GM19463 (cell line): ENCODE results near the gene APC2.
"Not testable (repeated sequence)": the region's sequence is repeated elsewhere in the genome, so short reads cannot be mapped to it uniquely, and the experiment has no call there.

ENCODE experiments used
- ATAC-seq: cut with Tn5 transposase; IDR thresholded peaks from one replicate; pipeline ENCODE4 v1.9.1; 2021; ENCODE audit warnings: mild to moderate bottlenecking, moderate library complexity; ENCODE audit not compliant: unreplicated experiment

Gene APC2

DNA sequence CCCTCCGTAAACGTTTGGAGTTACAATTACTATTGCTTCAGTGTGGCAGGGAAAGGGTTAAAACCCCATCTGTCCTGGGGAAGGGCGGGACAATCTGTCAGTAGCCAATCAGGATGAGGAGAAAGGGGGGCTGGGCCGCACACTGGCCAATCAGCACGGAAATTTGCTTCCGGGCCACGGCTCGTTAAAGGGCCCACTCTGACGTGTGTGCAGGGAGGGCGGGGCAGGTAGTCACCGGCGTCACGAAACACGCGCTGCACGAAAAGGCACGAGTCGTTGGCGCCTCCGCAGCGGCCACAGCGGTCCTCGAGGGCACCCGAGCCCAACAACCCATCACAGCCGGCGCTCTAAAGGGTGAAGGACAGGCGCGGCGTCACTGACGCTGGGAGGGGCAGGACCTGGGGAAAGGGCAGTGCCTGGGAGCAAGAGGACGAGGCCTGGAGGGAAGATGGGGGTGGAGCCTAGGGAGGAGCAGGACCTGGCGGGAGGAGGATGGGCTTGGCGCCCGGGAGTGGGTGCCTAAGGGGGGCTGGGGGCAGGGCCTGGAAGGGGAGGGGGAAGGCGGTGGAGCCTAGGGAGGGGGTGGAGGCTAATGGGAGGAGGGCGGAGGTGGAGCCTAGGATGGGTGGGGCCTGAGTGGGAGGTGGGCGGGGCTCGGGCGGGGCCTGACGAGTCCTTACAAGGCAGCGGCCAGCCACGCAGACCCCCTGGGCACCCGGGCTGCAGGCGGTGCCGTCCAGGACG, 58.0 kb downstream of the APC2 start:
- peak; percentile 60 for ATAC-seq

GRCh38 chr19:1508507-1508856, 58.6 kb downstream of the APC2 start:
- no peak for ATAC-seq

GRCh38 chr19:1509602-1510441, 59.9 kb downstream of the APC2 start:
- ATAC-seq, result no peak

- ATAC-seq, result no peak
Observed at GRCh38 chr19:1510442-1510806, 60.5 kb downstream of the APC2 start.

DNA sequence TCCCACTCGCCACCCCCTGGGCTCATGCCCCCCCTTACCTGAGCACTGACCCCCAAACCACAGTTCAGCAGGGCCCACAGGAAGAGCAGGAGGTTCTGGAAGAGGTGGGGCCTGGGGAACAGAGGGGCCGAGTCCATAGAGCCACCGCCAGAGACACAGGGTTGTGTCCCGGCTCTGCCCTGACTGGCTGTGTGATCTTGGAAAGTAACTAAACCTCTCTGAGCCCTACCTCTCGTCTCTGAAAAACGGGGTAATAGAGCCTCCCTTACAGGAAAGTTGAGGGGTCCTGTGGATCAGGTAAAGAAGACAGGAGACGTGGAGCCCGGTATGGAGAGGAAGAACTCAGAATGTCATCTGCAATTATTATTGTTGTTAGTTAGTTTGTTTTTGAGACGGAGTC, 60.9 kb downstream of the APC2 start:
- no peak for ATAC-seq

DNA sequence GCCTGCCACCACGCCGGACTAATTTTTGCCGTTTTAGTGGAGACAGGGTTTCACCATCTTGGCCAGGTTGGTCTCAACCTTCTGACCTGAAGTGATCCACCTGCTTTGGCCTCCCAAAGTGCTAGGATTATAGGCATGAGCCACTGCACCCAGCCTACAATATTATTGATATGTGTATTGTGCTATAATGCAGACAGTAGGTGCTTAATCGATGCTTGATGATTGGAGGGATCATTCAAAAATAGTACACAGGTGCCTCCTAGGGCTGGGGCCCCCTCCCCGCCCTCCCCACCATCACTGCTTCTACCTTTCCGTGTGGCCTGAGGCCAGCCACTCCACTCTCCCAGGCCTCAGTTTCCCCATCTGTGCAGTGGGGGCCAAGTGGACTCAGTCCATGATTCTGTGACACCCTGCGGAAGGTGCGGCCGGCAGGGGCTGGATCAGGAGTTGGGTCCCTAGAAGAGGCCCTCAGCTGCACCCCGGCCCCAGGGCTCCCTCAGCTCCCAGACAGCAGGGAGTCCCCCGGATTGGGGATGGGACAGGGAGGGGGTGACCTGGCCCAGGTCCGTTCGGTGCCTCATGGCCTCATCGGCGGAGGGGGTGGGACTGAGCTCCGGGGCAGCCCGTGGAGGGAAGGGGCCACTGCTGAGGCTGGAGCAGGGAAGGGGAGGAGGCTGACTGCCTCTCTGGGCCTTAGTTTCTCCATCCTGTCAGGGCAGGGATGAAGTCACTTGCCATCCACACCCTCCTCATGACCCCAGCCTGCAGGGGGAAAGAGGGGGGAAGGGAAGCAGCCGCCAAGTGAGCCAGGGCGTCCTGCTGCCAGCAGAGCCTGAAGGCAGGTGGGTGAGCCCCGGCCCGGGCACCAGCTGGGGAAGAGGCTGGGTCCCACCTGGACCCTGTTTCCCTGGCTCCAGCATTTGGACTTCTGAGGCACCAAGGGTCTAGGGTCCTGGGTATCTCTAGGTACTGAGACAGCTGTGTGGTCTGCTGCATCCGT, 61.7 kb downstream of the APC2 start:
- ATAC-seq, result no peak

DNA sequence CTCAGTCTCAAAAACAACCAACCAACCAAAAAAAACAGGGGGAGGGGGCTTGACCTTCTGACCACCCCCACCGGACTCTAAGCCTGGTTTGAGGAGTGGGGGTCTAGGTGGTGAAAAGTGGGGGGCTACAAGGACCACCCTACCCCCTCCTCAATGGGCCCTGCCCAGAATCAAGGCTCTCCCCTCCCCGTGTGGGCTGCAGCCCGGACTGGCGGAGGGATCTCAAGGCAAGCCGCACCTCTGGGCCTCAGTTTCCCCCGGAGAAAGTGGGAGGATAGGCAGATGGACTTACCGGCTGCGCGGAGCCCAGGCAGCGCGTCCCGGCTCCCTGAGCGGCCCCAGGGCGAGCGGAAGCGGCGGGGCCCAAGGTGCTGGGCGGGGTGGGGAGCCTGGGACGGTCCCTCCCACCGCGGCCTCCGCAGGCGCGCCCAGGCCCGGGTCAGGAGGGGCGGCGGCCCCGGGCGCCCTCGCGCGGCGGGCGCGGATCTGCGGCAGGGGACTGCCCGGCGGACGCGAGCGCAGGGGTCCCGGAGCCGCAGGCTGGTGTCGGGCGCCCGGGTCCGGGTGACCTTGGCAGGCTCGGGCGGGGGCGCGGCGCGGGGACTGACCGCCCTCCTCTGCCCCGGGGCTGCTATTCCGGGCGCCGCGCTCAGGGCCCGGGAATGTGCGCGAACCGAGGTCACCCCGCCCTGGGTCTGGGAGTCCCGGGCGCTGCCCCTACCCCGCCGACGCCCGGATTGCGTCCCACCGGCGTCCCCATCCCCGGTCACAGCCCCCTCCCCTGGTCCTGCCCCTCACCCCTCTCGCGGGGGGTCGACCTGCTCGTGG, 63.0 kb downstream of the APC2 start, which contains the start of gene ADAMTSL5:
ADAMTSL5 (minus strand) TSS at position 349 of the 828 bp plus-strand sequence. CDS start 2,076 bp downstream, outside the sequence.
- ATAC-seq, result no peak

GRCh38 chr19:1513499-1514294, 63.8 kb downstream of the APC2 start:
- no peak for ATAC-seq

DNA sequence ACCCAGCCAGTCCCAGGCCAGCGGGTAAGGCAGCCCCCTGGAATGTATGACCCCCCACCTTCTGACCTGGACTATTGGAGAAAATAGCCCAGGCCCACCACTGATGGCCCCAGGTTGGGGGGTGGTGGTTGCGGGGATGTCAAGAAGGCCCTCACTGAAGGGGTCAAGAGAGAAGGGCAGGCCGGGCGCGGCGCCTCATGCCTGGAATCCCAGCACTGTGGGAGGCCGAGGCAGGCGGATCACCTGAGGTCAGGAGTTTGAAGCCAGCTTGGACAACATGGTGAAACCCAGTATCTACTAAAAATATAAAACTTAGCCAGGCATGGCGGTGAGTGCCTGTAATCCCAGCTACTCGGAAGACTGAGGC, 64.4 kb downstream of the APC2 start:
- ATAC-seq, result no peak

DNA sequence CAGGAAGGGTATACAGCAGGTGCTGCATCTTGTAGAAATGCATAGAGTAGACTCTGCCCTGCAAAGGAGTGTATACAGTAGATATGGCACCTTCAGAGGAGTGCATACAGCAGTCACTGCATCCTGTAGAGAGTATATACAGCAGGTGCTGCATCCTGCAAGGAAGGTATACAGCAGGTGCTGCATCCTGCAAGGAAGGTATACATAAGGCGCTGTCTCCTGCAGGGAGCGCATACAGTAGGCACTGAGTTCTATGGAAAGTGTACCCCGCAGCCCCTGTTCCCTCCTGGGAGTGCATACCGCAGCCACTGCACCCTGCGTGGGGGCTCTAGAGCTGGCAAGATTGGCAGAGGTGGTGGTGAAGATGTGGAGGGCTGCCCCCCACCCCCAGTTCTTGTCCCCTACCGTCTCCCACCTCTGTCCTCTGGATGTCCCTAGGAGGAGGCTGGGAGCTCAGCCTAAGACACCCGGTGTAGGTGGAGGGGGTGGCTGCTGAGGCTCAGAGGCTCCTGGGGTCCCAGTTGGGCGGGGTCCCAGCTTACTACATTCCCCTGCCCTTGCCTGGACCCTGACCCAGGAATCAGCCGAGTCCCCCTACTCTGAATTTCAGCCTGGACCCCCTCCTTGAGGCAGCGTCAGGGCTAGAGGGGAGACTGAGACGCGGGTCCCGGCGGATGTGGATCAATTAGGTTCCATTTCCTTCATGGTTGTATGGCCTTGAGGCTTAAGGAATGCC, 65.2 kb downstream of the APC2 start:
- no peak for ATAC-seq

GRCh38 chr19:1516395-1516753, 66.5 kb downstream of the APC2 start:
- ATAC-seq, result no peak

DNA sequence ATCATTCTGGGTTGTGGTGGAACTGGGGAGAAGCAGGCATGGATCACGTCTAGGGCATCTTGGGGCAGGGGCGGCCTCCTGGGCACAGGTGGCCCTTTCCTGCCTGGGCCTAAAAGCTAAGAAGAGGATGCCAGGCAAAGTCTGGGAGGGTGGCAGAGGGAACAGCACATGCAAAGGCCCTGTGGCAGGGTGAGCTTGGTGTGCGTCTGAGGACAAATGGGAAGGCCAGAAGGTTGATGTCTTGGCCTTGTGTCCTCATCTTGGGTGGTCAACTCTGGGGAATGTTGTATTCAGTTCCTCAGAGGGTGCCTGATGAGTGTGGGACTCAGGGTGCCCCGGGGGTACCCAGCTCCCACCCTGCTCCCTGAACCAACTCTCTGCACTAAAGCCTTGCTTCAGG, 68.5 kb downstream of the APC2 start:
- ATAC-seq, result no peak

- not testable (repeated sequence) for ATAC-seq
Observed at GRCh38 chr19:1519802-1520201, 69.9 kb downstream of the APC2 start.

DNA sequence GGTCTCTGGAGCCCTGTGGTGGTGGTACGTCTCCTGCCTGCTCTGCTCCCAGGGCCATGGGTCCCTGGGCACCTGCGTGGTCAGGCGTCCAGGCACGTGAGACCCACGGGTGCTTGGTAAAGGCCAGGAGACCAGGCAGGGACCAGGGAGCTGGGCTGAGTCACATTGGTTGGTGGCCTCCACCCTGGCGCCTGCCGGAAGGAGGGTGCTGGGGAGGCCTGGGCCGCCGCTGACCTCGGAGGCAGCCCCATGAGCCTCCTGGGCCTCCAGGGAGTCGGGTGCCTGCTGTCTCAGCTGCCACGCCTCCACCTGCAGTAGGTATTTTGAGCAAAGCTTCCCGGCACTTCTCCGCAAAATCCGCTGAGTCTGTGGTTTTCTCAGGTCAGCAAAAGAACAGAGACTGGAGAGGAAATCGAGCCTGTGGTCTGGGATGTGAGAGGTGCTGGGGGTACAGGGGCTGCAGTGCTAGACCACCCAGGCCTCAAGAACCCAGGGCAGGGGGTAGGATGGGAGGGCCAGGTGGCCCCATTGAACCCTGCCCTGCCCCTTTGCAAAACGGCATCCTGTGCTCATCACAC, 70.4 kb downstream of the APC2 start:
- no peak for ATAC-seq

DNA sequence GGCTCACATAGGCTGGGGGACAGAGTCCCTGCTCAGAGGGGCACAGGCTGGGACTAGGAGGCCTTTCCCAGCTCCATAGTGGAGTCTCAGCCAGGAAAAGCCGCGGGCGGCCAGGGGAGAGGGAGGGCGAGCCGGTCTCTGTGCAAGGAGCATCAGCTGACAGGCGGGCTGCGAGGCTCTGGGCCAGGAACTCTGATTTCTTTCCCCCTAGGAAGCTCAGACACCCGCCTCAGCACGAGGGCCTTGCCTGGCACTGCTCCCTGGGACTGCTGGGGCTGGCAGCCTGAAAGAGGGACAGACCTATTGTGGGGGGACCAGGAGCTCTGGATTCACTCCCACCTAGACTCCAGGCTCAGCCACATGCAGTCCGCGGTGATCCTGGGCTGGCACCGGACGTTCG, 71.7 kb downstream of the APC2 start:
- ATAC-seq, result no peak

- ATAC-seq, result no peak
Observed at GRCh38 chr19:1522061-1522460, 72.1 kb downstream of the APC2 start.

DNA sequence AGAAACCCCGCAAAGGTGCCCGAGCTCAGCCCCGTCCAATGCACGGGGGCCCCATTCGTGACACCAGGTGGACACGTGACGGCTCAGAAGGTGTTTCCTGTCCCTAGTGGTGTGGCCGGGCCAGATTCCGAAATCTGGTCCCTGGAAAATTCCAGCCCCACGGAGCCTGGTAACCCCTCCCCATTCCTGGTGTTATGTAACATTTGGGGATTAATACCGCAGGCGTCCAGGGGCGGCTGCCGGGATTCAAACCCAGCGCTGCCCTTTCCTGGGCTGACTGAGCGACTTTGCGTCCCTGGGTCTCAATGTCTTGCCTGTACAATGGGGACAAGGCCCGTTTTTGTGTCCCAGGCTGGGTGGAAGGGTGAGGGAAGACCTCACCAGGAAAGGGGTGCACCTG, 72.9 kb downstream of the APC2 start:
- no peak for ATAC-seq
